Vagina (tissue), 2 donors: ENCODE measurements around the gene MCCC1.

Experiments used
- CTCF ChIP-seq, 3 experiments: fragments of 450-650 bp in 2 of 3; fragments of 200-600 bp in 1 of 3; sonication (generic) in 1 of 3; IDR thresholded peaks; one replicate each; pipeline ENCODE4 v1.5.1; 2017 to 2019; ENCODE audit warnings: antibody characterized with exemption in 3 of 3, mild to moderate bottlenecking in 2 of 3, moderate library complexity in 2 of 3
- POLR2A ChIP-seq, 2 donors: fragments of 450-650 bp; IDR thresholded peaks; one replicate each; pipeline ENCODE4 v1.6.1; 2017; ENCODE audit warnings: antibody characterized with exemption in 2 of 2, mild to moderate bottlenecking in 2 of 2, moderate library complexity in 2 of 2

- TF ChIP-seq CTCF (IDR thresholded peaks at IDR 0.05) (no peak), POLR2A (IDR thresholded peaks at IDR 0.05) (no peak)
These were observed 65.5 kb downstream of the MCCC1 start for GRCh38 chr3:183033746-183034145.
